HG03354 (cell line): Measurements from ENCODE around the gene E4F1.

Experiments used
- ATAC-seq: cut with Tn5 transposase; IDR thresholded peaks from one replicate; pipeline ENCODE4 v1.9.1; 2021; ENCODE audit warnings: mild to moderate bottlenecking; ENCODE audit not compliant: unreplicated experiment, poor library complexity, severe bottlenecking

E4F1 gene

DNA sequence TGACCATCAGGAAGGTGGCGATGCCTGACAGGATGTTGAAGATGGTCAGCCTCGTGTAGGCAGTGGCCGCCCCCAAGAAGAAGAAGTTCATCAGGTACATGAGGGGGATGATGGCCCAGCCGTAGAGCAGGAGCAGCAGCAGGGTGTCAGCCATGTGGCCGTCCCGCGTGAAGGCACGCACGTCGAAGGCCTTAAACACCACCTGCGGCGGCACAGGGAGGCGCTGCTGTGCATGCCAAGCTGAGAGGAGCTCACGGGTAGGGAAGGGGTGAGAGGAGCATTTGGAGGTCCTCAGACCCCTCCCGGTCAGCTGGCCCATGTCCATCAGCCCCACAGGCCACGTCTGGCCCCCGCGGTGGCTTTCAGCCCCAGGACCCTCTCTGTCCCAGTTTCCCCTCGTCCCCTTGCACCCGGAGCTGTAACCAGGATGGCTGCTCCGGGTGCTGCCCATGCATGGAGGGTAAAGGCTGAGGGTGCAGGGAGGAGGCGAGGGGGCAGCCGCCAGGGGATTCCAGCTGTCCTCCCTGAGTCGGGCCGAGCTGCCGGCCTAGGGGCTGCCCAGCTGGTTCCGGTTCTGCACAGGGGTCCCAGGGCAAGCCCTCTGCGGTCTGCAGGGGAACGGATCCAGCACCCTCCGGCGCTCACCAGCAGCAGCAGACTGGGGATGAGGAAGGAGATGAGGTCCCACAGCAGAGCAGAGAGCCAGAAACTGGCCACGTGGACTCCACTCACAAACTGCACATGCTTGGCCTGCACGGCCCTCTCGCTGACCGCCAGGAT is 61.6 kb downstream of the E4F1 start:
- no peak for ATAC-seq
